Globus pallidus (tissue), 1 donor: ENCODE measurements around the gene SH3BGRL2.
"Not testable (repeated sequence)": the region's sequence is repeated elsewhere in the genome, so short reads cannot be mapped to it uniquely, and the experiment has no call there.

Experiments used
- DNase-seq: peaks from one replicate; pipeline ENCODE4 v3.0.0-alpha.2; 2015; ENCODE audit warnings: low spot score

The SH3BGRL2 gene

GRCh38 chr6:79745282-79745681 is 114.2 kb downstream of the SH3BGRL2 start:
- not testable (repeated sequence) for DNase-seq

GRCh38 chr6:79746325-79746724 is 115.2 kb downstream of the SH3BGRL2 start:
- DNase-seq, result not testable (repeated sequence)

- no peak for DNase-seq
Observed at GRCh38 chr6:79750806-79751205, 119.7 kb downstream of the SH3BGRL2 start.
